Prostate gland (tissue), 2 donors: ENCODE results near the gene TEX35. TPM values are rescaled to one million over a fixed set of nuclear protein-coding genes. Genes with fewer than 3 reads are reported as not detected.

Experiments
- DNase-seq: peaks from one replicate; pipeline ENCODE4 v3.0.0-alpha.2; 2019; ENCODE audit warnings: low spot score
- H3K27ac ChIP-seq, 2 donors: fragments of 200-600 bp; sonication (generic); 2 replicates each; pipeline ENCODE4 v1.5.1; 2017 to 2019
- H3K27me3 ChIP-seq: fragments of 200-600 bp; sonication (generic); replicated peaks from 2 replicates; pipeline ENCODE4 v1.5.1; 2019; ENCODE audit not compliant: insufficient read depth
- H3K36me3 ChIP-seq, 2 donors: fragments of 200-600 bp; sonication (generic); 1 replicate in 1 of 2; 2 replicates in 1 of 2; pipeline versions ENCODE4 v1.5.1 to v1.8.1; 2017 to 2019
- H3K4me1 ChIP-seq: fragments of 200-600 bp; sonication (generic); replicated peaks from 2 replicates; pipeline ENCODE4 v1.5.1; 2019
- H3K4me3 ChIP-seq, 2 donors: fragments of 200-600 bp; sonication (generic); 2 replicates each; pipeline ENCODE4 v1.5.1; 2017 to 2019
- H3K9me3 ChIP-seq: fragments of 200-600 bp; sonication (generic); 2 replicates; pipeline ENCODE4 v1.5.1; 2017
- CTCF ChIP-seq, 4 experiments: fragments of 200-600 bp in 2 of 4; fragments of 450-650 bp in 2 of 4; sonication (generic) in 2 of 4; IDR thresholded peaks; 1 replicate in 3 of 4; 2 replicates in 1 of 4; pipeline ENCODE4 v1.5.1; 2016 to 2019; ENCODE audit warnings: antibody characterized with exemption in 4 of 4, mild to moderate bottlenecking in 2 of 4, moderate library complexity in 2 of 4
- POLR2A ChIP-seq: fragments of 450-650 bp; IDR thresholded peaks from one replicate; pipeline ENCODE4 v1.6.1; 2016; ENCODE audit warnings: antibody characterized with exemption, mild to moderate bottlenecking
- POLR2AphosphoS5 ChIP-seq: sonication (generic); formaldehyde crosslinking; IDR thresholded peaks from one replicate; pipeline ENCODE4 v1.6.1; 2017; ENCODE audit warnings: antibody characterized with exemption
- WGBS: methylation state at CpG from one replicate; pipeline ENCODE4 v1.1.5; 2018; 5-methylcytosine and 5-hydroxymethylcytosine counted together
- intact Hi-C: fragments of 100-400 bp; cut with DNase I; formaldehyde crosslinking; loops from one replicate; pipeline ENCODE4 v1.14.2; 2022
- total RNA-seq, 2 donors: library from RNA; depleted of rRNA; stranded (reverse); fragments of >200 nt; gene quantifications; one replicate each; pipeline ENCODE4 v1.1.0, GENCODE V29; 2016

Gene TEX35
- total RNA-seq, 2 donors from 2014 or later, result 3.0 TPM; not detected in 1

DNA sequence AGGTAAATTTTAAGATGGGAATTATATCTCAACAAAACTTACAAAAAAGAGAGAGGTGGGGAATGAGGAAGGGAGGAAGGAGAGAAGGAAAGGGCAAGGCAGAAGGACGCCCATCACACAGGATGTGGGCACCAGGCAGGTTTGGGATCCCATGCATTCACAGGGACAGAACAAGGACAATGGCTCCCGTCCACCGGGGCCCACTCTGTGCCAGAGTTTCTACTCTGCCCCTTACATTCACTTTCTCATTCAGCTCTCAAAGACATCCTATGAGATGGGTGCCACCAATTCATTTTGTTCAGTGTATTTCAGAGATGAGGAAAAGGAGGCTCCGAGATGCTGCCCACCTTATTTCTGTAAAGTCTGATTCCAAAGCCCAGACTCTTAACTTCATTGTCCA, 23.5 kb upstream of the TEX35 start:
- Histone ChIP-seq H3K9me3 (no peaks in the 10 kb centered on the region), H3K36me3 (no peaks in the 10 kb centered on the region), H3K4me1 (no peaks in the 10 kb centered on the region), H3K27me3 (no peaks in the 10 kb centered on the region), H3K27ac (no peak overlapping the region), H3K4me3 (no peak overlapping the region)
- 97% methylated on average over 4 of the region's 4 CpGs for WGBS
- no peak for TF ChIP-seq CTCF (IDR thresholded peaks at IDR 0.05)
- no peak for DNase-seq
- intact Hi-C loops, result no loop called here

DNA sequence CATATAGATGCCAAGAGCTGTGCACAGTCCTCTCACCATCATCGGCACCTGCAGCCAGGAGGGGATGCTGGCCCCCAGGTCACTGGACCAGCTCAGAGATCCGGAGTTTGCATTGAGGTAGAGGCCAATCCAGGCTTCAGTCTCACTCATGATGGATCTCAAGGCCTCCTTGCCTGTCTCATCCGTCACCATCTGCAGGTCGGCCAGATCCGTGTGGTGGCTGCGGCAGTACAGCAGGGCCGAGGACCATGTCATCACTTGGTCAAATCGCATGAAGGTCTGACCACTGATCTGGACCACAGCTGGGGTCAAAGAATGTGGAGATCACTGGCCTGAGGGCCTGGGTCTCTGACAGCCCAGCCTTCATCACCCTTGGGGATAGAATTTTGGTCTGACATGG, 22.8 kb upstream of the TEX35 start:
- DNase-seq, result no peak
- Histone ChIP-seq H3K4me1 (no peaks in the 10 kb centered on the region), H3K27ac (no peak overlapping the region), H3K4me3 (no peak overlapping the region), H3K36me3 (no peaks in the 10 kb centered on the region), H3K27me3 (no peaks in the 10 kb centered on the region), H3K9me3 (no peaks in the 10 kb centered on the region)
- WGBS, result 97% methylated on average over 8 of the region's 8 CpGs
- intact Hi-C loops, result no loop called here
- TF ChIP-seq CTCF (IDR thresholded peaks at IDR 0.05) (no peak), POLR2A (no peak), POLR2AphosphoS5 (no peak)

DNA sequence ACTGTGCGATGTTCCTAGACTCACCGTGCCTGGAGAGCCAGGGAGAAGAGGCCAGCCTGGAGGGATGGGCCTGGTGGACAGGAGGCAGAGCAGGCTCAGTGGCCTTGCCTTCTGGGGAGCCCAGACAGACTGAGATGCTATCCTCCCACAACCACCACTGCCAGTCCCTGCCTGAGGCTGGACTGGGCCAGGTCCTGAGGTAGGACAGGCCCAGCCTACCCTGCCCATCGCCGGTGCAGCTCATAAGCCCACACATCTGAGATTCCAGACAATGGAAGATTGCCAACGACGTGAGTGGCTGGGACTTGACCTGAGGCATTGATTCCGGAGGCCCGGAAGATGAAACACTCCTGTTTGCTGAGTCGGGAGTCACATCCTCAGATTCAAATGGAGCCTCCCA, 21.9 kb upstream of the TEX35 start:
- no peaks in the 10 kb centered on the region for H3K4me1 ChIP-seq
- H3K27ac ChIP-seq, result no peak overlapping the region
- no peaks in the 10 kb centered on the region for H3K36me3 ChIP-seq
- no peak overlapping the region for H3K4me3 ChIP-seq
- TF ChIP-seq POLR2A (no peak), POLR2AphosphoS5 (no peak), CTCF (IDR thresholded peaks at IDR 0.05) (no peak)
- 83% methylated on average over 9 of the region's 9 CpGs for WGBS
- H3K9me3 ChIP-seq, result no peaks in the 10 kb centered on the region
- no peak for DNase-seq
- intact Hi-C loops, result no loop called here
- H3K27me3 ChIP-seq, result no peaks in the 10 kb centered on the region

- WGBS, result 95% methylated on average over 4 of the region's 4 CpGs
Observed at GRCh38 chr1:178491721-178492120, 21.2 kb upstream of the TEX35 start.

More at GRCh38 chr1:178491721-178492120, 21.2 kb upstream of the TEX35 start:
- H3K27me3 ChIP-seq, result no peaks in the 10 kb centered on the region
- no peak overlapping the region for H3K27ac ChIP-seq
- H3K4me1 ChIP-seq, result no peaks in the 10 kb centered on the region
- no peaks in the 10 kb centered on the region for H3K36me3 ChIP-seq
- H3K4me3 ChIP-seq, result no peak overlapping the region
- DNase-seq, result no peak
- no peak for TF ChIP-seq POLR2A
- TF ChIP-seq CTCF (IDR thresholded peaks at IDR 0.05), result no peak
- no peak for TF ChIP-seq POLR2AphosphoS5
- intact Hi-C loops, result no loop called here
- H3K9me3 ChIP-seq, result no peaks in the 10 kb centered on the region
